Measurements from ENCODE around the gene CENPA. TPM values are rescaled to one million over a fixed set of nuclear protein-coding genes. Genes with fewer than 3 reads are reported as not detected.
"Not testable (repeated sequence)": the region's sequence is repeated elsewhere in the genome, so short reads cannot be mapped to it uniquely, and the experiment has no call there.

CENPA gene
- polyA plus RNA-seq (2014; cell fraction: cytosol; rRNA removed) = 21.6 and 41.6 TPM in 2 replicates
- polyA plus RNA-seq (2014; cell fraction: nucleus; rRNA removed) = 12.3 and 21.0 TPM in 2 replicates

DNA sequence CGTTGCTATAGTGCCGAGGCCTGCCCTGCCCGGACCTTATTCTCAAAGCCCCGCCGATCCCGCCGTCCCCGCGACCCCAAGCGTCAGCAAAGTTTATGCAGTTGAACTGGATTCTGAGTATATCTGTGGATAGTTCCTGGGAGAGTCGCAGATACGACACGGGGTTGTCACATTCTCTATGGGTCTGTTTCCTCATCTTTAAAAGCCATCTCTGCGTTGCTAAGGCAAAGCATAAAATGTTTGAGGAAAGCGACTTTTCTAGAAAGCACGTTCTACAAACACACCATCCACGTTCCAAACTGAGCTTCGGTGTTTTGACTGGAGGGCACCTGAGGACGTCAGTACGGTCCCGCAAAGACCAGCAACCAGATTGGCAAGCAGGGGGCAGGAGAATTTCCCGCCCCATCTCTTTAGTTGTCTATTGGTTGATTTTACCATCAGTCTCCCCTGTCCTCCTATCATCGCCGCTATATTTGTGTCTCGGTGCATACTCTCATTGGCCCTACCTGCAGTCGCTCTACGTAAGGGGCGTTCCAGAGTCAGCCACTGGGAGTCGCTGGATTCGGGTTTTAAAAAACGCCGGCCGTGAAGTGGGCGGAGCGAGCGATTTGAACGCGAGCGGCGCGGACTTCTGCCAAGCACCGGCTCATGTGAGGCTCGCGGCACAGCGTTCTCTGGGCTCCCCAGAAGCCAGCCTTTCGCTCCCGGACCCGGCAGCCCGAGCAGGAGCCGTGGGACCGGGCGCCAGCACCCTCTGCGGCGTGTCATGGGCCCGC lies at the start of gene CENPA:
TSS of gene CENPA (plus strand) at position 626 of the 776 bp plus-strand sequence. CDS start at position 767, 141 bp downstream.
- peak; percentile 99 for DNase-seq (ENCODE audit: low spot score)

- peak; percentile 98 for DNase-seq (ENCODE audit: low spot score)
These were observed 48.6 kb upstream of the CENPA start for GRCh38 chr2:26737221-26737620.

- DNase-seq (ENCODE audit: low spot score) = no peak
These were observed 47.4 kb upstream of the CENPA start for GRCh38 chr2:26738481-26738880.

DNA sequence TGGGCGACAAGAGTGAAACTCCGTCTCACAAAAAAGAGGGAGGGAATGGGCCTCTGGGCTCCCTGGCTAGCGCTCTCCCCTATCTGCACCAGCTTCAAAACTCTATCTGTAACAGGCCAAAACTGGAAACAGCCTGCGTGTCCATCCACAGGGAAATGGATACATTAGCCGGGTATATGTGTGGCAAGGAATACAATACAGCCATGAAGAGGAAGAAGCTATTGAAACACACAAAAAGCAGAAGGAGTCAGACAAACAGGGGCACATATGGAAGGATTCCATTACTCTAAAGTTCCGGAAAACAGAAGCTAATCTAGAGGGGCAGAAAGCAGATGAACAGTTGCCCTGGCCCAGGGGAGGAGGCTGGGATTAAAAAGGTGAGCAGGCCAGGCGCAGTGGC lies 46.3 kb upstream of the CENPA start:
- DNase-seq (ENCODE audit: low spot score) = no peak

GRCh38 chr2:26740346-26740745 lies 45.5 kb upstream of the CENPA start:
- DNase-seq (ENCODE audit: low spot score) = peak; percentile 55

DNA sequence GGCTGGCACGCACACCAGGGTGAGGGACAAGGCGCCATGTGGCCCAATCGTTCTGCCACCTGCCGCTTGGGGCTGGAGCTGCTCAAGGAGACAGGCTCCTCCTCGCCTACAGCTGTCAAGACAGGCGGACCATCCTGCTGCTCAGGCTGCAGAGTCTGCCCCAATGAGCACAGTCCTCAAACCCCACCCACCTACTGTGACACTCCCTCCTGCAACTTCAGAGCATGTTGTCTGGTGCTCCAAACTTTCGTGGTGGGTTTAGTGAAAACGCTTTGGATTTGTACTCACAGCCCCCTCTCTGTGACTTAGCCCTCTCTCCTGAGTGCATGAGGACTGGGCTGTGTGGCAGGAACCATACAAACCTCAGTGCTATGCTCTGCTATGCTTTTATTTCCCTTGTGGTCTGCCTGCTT lies 45.0 kb upstream of the CENPA start:
- peak; percentile 84 for DNase-seq (ENCODE audit: low spot score)

DNA sequence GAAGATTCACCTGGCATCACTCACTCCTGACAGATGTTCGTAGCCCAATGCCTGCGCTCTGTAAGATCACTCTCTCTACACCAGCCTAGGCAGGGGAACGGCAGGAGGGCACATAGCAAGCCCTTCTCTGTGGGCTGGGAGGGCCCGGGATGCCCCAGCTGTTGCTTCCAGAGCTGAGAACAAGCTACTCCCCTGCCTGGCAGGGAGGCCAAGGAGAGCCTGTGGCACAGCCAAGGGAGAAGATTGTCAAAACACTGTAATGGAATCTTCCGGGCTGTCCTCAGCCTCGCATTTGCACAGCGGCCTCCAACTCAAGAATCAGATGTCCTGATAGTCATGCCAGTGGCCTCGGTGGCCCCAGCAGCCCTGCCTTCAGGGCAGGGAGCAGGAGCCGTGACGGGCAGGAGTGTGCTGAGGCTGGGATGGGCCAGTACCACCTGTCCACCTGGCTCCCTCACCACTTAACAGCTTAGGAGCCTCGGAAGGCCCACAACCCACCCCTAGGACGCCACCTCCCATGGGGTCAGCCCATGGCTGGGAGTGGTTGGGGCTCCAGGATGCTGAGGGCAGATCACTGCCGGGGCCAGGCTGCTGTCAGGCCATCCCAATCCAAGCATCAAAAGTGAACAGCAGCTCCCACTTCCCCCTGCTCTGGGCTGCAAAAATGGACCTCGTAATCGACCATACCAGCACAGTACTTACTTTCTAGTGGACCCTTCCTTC lies 43.6 kb upstream of the CENPA start:
- no peak for DNase-seq (ENCODE audit: low spot score)

GRCh38 chr2:26743852-26744251 lies 42.0 kb upstream of the CENPA start:
- DNase-seq (ENCODE audit: low spot score) = no peak

- no peak for DNase-seq (ENCODE audit: low spot score)
These were observed 40.9 kb upstream of the CENPA start for GRCh38 chr2:26744953-26745352.

DNA sequence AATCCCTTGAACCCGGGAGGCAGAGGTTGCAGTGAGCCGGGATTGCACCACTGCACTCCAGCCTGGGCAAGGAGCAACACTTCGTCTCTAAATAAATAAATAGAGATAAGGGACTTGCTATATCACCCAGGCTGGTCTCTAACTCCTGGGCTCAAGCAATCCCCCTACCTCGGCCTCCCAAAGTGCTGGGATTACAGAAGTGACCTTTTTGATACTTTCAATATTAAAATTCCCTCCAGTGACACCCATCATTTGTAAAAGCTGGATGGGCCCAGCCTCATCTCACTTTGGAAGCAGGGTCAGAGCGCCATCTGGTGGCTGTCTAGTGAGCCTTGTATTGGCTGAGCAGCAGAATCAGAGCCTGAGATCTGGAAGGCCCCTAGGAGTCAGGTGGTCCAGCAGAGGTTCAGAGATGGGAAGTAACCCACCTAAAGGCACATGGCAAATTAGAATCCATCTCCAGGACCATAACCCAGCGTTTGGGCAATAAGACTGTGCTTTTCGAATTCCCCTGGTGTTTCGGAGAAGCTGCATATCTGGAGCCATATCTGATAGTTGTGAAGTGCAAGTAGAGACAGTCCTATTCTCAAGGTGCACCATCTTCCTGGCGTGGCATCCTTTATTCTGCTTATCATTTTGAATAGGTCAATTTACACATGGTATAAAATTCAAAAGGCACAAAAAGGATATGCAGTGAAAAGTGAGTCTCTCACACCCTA lies 40.1 kb upstream of the CENPA start:
- DNase-seq (ENCODE audit: low spot score) = peak; percentile 82

DNA sequence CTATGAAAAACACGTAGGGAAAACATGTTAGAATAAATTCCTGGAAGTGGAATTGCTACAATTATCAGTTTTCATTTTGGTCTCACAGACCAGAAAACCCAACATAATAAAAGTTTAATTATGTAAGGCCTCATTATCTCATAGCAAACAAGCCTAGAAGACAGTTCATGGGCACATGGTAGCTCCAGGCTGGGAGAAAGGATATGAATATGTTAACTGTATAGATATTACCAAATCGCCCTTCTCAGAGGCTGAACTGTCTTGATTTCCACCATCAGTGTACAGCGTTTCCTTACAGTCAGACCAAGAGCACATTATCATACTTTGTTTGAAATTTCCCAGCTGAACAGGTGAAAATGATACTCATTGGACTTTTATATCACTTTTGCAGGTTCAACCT lies 38.9 kb upstream of the CENPA start:
- DNase-seq (ENCODE audit: low spot score) = no peak

- DNase-seq (ENCODE audit: low spot score) = peak; percentile 85
These were observed 36.0 kb upstream of the CENPA start for GRCh38 chr2:26749787-26750420.

DNA sequence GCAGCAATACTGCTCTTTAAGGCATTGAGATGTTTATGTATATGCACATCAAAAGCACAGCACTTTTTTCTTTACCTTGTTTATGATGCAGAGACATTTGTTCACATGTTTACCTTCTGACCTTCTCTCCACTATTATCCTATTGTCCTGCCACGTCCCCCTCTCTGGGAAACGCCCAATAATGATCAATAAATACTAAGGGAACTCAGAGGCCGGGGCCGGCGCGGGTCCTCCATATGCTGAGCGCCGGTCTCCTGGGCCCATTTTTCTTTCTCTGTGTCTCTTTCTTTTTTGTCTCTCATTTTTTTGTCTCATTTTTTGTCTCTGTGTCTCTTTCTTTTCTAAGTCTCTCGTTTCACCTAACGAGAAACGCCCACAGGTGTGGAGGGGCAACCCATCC lies 35.4 kb upstream of the CENPA start:
- DNase-seq (ENCODE audit: low spot score) = not testable (repeated sequence)

- peak; percentile 60 for DNase-seq (ENCODE audit: low spot score)
These were observed 33.2 kb upstream of the CENPA start for GRCh38 chr2:26752656-26753055.

GRCh38 chr2:26754539-26754938 lies 31.3 kb upstream of the CENPA start:
- no peak for DNase-seq (ENCODE audit: low spot score)

DNA sequence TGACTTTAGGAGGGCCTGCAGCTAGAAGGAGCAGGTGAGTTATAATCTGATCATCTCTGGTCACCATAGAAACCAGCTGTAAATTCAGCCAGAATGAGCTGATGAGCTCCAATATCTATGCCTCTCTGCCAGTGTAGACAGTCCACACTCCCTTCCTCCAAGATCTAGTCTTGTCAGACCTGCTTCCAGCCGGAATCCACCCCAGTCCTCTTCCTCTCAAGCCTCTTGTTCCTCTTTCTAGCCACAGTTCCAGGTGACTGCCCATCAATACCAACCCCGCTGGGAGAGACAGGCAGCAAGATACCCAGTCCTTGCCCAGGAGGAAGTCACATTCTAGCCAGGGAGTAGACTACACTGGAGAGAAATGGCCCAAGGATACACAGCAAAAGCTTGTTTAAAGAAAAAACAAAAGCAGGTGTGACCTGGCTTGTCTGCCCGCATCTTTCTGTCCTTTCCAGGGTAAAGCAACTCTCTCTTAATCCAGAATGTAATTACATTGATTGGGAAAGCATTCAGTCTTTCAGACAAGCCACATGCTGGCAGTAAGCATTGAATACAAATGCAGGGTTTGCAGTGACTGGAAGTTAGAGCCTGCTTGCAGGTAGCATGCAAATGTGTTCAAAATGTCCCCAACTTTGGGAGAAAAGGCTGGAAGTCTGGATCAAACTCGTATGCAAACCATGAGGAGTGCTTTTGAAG lies 30.7 kb upstream of the CENPA start:
- DNase-seq (ENCODE audit: low spot score) = peak; percentile 40

DNA sequence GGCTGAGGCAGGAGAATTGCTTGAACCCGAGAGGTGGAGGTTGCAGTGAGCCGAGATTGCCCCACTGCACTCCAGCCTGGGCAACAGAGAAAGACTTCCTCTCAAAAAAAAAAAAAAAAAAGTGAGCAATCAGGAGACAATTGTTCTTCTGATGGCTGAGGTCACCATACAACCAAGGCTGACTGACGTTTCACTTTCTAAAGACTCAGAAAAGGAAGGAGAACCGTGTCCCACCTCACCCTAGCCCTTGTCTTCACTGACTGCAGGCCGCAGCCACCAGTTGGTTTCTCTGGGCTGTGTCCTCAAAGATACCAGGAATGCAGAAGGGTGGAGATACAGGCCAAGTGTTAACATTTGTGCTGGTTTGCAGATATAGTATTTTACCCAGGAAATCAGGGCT lies 29.5 kb upstream of the CENPA start:
- no peak for DNase-seq (ENCODE audit: low spot score)

GRCh38 chr2:26757873-26758789 lies 27.7 kb upstream of the CENPA start:
- DNase-seq (ENCODE audit: low spot score) = no peak

- DNase-seq (ENCODE audit: low spot score) = no peak
These were observed 27.0 kb upstream of the CENPA start for GRCh38 chr2:26758790-26759321.

DNA sequence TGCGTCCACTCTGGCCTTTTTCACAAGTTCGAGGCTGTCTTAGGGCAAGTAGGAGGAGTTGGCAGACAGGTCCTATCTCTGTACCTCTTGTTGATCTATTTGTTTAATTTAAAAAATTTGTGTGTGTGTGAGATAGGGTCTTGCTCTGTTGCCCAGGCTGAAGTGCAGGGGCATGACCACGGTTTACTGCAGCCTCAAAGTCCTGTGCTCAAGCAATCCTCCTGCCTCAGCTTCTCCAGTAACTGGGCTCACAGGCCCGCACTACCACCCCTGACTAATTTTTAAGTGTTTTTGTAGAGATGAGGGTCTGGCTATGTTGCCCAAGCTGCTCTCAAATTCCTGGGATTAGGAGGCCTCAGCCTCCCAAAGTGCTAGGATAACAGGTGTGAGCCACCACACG lies 26.0 kb upstream of the CENPA start:
- DNase-seq (ENCODE audit: low spot score) = no peak

All from SK-N-DZ (cell line).